ENCODE data around the gene CKS1B.

The CKS1B gene

DNA sequence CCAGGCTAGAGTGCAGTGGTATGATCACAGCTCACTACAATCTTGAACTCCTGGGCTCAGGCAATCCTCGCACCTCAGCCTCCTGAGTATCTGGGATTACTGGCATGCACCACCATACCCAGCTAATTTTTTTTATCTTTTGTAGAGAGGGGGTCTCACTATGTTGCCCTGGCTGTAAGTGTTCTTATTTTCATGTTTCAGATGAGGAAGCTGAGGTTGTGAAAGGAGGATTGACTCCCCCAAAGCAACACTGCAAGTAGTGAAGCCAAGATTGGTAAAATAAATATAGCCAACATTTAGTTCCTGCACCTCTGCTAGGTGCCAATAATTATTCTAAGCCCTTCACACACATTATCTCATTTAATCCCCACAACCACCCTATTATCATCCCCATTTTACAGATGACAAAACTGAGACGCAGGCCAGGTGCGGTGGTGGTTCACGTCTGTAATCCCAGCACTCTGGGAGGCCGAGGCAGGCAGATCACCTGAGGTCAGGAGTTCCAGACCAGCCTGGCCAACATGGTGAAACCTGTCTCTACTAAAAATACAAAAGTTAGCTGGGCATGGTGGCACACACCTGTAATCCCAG lies 40.0 kb upstream of the CKS1B start:
- no peak overlapping the region for H3K27ac ChIP-seq (ENCODE audit: low read length)
- no peak overlapping the region for H3K9ac ChIP-seq (ENCODE audit: low read length)
- no peak overlapping the region for H3K4me3 ChIP-seq (ENCODE audit: low read length)
- no peak overlapping the region for H2AFZ ChIP-seq (ENCODE audit: low read depth, low read length)
- H3K4me2 ChIP-seq (ENCODE audit: low read length): no peak overlapping the region
- peaks cover 14% of the 10 kb centered on the region for H3K79me2 ChIP-seq (ENCODE audit: low read length)
- H3K36me3 ChIP-seq (replicated peaks; ENCODE audit: low read depth, low read length): peaks cover 5% of the 10 kb centered on the region
- peaks cover 14% of the 10 kb centered on the region for H3K4me1 ChIP-seq (ENCODE audit: low read length)
- TF ChIP-seq EZH2phosphoT487 (IDR thresholded peaks at IDR 0.05; ENCODE audit: low read depth): no peak
- no peak for TF ChIP-seq CTCF (IDR thresholded peaks at IDR 0.05; ENCODE audit: low read depth, low read length)
- no peaks in the 10 kb centered on the region for H3K9me3 ChIP-seq (ENCODE audit: insufficient read depth, low read length)
- H3K27me3 ChIP-seq (ENCODE audit: low read depth, low read length): no peaks in the 10 kb centered on the region
- H4K20me1 ChIP-seq (ENCODE audit: insufficient read depth, low read length): no peaks in the 10 kb centered on the region

GRCh38 chr1:154935749-154936554 lies 38.5 kb upstream of the CKS1B start:
- H3K9ac ChIP-seq (ENCODE audit: low read length): peak overlapping the region; percentile 84
- peaks cover 3% of the 10 kb centered on the region for H3K36me3 ChIP-seq (replicated peaks; ENCODE audit: low read depth, low read length)
- peak overlapping the region; percentile 83 for H2AFZ ChIP-seq (ENCODE audit: low read depth, low read length)
- H3K4me3 ChIP-seq (ENCODE audit: low read length): peak overlapping the region; percentile 78
- no peaks in the 10 kb centered on the region for H3K9me3 ChIP-seq (ENCODE audit: insufficient read depth, low read length)
- peak overlapping the region; percentile 84 for H3K4me2 ChIP-seq (ENCODE audit: low read length)
- peaks cover 25% of the 10 kb centered on the region for H3K4me1 ChIP-seq (ENCODE audit: low read length)
- H4K20me1 ChIP-seq (ENCODE audit: insufficient read depth, low read length): no peaks in the 10 kb centered on the region
- H3K27ac ChIP-seq (ENCODE audit: low read length): peak overlapping the region; percentile 81
- no peaks in the 10 kb centered on the region for H3K27me3 ChIP-seq (ENCODE audit: low read depth, low read length)
- TF ChIP-seq EZH2phosphoT487 (IDR thresholded peaks at IDR 0.05; ENCODE audit: low read depth) (no peak), CTCF (IDR thresholded peaks at IDR 0.05; ENCODE audit: low read depth, low read length) (no peak)
- peaks cover 14% of the 10 kb centered on the region for H3K79me2 ChIP-seq (ENCODE audit: low read length)

DNA sequence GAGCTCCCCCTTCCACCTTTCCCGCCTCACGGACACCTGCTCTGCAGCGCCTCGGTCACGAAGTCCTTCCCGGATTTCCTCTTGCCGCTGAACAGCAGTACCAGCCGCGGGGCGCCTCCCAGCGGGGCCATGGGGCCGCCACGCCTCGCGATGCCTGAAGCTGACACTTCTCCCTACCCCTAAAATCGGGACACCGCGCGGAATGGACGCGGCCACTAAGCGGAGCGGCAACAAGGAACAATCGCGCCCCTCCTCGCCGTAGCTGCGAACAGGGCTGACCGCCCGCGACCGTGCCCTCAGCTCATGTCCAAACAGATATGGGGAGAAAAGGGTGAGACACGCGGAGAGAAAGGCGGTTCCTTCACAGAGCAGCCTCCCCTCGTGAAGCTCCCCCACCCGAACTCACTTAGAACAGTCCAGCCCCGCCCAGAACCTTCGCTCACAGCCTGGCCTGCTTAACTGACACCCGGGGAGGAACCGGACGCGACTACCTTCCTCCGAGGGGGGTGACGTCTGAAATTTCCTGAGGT lies 37.9 kb upstream of the CKS1B start, which contains the start of gene PMVK:
TSS of gene PMVK (minus strand) at position 165 of the 530 bp plus-strand sequence. CDS start at position 131, 34 bp downstream.
- Histone ChIP-seq H3K4me3 (ENCODE audit: low read length) (peak within 1 kb of the TSS; percentile 78), H3K4me1 (ENCODE audit: low read length) (peaks cover 31% of the 10 kb centered on the region), H4K20me1 (ENCODE audit: insufficient read depth, low read length) (no peaks in the 10 kb centered on the region), H3K36me3 (replicated peaks; ENCODE audit: low read depth, low read length) (peaks cover 3% of the 10 kb centered on the region), H2AFZ (ENCODE audit: low read depth, low read length) (peak within 1 kb of the TSS; percentile 83), H3K9ac (ENCODE audit: low read length) (peak within 1 kb of the TSS; percentile 84), H3K27me3 (ENCODE audit: low read depth, low read length) (no peaks in the 10 kb centered on the region), H3K27ac (ENCODE audit: low read length) (peak within 1 kb of the TSS; percentile 81), H3K9me3 (ENCODE audit: insufficient read depth, low read length) (no peaks in the 10 kb centered on the region), H3K79me2 (ENCODE audit: low read length) (peaks cover 14% of the 10 kb centered on the region), H3K4me2 (ENCODE audit: low read length) (peak within 1 kb of the TSS; percentile 84)
- peak; percentile 59 for TF ChIP-seq CTCF (IDR thresholded peaks at IDR 0.05; ENCODE audit: low read depth, low read length)
- TF ChIP-seq EZH2phosphoT487 (IDR thresholded peaks at IDR 0.05; ENCODE audit: low read depth): no peak
